Mesenchymal stem cell (in vitro differentiated cells and primary cell): ENCODE measurements around the gene MIER2.

ENCODE experiments used
- DNase-seq: peaks from one replicate; pipeline ENCODE4 v3.0.0-alpha.2; 2013
- H2AFZ ChIP-seq: one replicate; pipeline ENCODE4 v1.6.1; 2013; ENCODE audit warnings: low read depth, mild to moderate bottlenecking, control low read depth, inconsistent platforms, low read length, moderate library complexity
- H2AK5ac ChIP-seq: 2 replicates; pipeline ENCODE4 v1.6.1; 2013; ENCODE audit warnings: low read length, moderate library complexity, mild to moderate bottlenecking, inconsistent platforms; ENCODE audit not compliant: severe bottlenecking
- H2BK120ac ChIP-seq: one replicate; pipeline ENCODE4 v1.6.1; 2013; ENCODE audit warnings: low read depth, mild to moderate bottlenecking, inconsistent platforms, low read length, moderate library complexity
- H2BK12ac ChIP-seq, 2 experiments: one replicate each; pipeline ENCODE4 v1.6.1; 2013; ENCODE audit warnings: inconsistent platforms in 2 of 2, low read length in 2 of 2, mild to moderate bottlenecking in 2 of 2, moderate library complexity in 2 of 2, control low read depth in 1 of 2
- H2BK15ac ChIP-seq: one replicate; pipeline ENCODE4 v1.6.1; 2013; ENCODE audit warnings: mild to moderate bottlenecking, low read depth, inconsistent platforms; ENCODE audit not compliant: poor library complexity, severe bottlenecking
- H2BK5ac ChIP-seq: 2 replicates; pipeline ENCODE4 v1.6.1; 2013; ENCODE audit warnings: low read depth, mild to moderate bottlenecking, low read length, control low read depth, inconsistent platforms; ENCODE audit not compliant: poor library complexity, severe bottlenecking
- H3K14ac ChIP-seq, 2 experiments: one replicate each; pipeline ENCODE4 v1.6.1; 2013; ENCODE audit warnings: inconsistent platforms in 2 of 2, low read length in 2 of 2, control low read depth in 1 of 2, mild to moderate bottlenecking in 1 of 2, moderate library complexity in 1 of 2
- H3K18ac ChIP-seq, 2 experiments: one replicate each; pipeline ENCODE4 v1.6.1; 2013; ENCODE audit warnings: inconsistent platforms in 2 of 2, low read length in 2 of 2, control low read depth in 1 of 2, low read depth in 1 of 2, mild to moderate bottlenecking in 1 of 2
- H3K23ac ChIP-seq, 2 experiments: one replicate each; pipeline ENCODE4 v1.6.1; 2013; ENCODE audit warnings: inconsistent platforms in 2 of 2, low read length in 2 of 2, mild to moderate bottlenecking in 2 of 2, moderate library complexity in 2 of 2, control low read depth in 1 of 2
- H3K27ac ChIP-seq: 2 replicates; pipeline ENCODE4 v1.5.1; 2013; ENCODE audit warnings: mild to moderate bottlenecking, moderate library complexity, low read length, control low read depth, inconsistent platforms; ENCODE audit not compliant: poor library complexity, severe bottlenecking
- H3K27me3 ChIP-seq, 2 experiments: 2 replicates each; pipeline versions ENCODE4 v1.6.1 to v1.7.0; 2013; ENCODE audit warnings: low read length in 2 of 2, mild to moderate bottlenecking in 2 of 2, moderate library complexity in 2 of 2, control low read depth in 1 of 2, inconsistent platforms in 1 of 2; ENCODE audit not compliant: control insufficient read depth in 1 of 2, insufficient read depth in 1 of 2
- H3K36me3 ChIP-seq, 2 experiments: 2 replicates each; pipeline versions ENCODE4 v1.6.1 to v1.7.0; 2013; ENCODE audit warnings: low read length in 2 of 2, control low read depth in 1 of 2, inconsistent platforms in 1 of 2, low read depth in 1 of 2, mild to moderate bottlenecking in 1 of 2; ENCODE audit not compliant: insufficient read depth in 2 of 2, control insufficient read depth in 1 of 2
- H3K4ac ChIP-seq, 2 experiments: one replicate each; pipeline ENCODE4 v1.6.1; 2013; ENCODE audit warnings: inconsistent platforms in 2 of 2, low read length in 2 of 2, mild to moderate bottlenecking in 2 of 2, moderate library complexity in 2 of 2, control low read depth in 1 of 2, low read depth in 1 of 2
- H3K4me1 ChIP-seq: 2 replicates; pipeline ENCODE4 v1.6.1; 2013; ENCODE audit warnings: low read depth, low read length, control low read depth; ENCODE audit not compliant: control insufficient read depth, insufficient read depth
- H3K4me2 ChIP-seq: 2 replicates; pipeline ENCODE4 v1.6.1; 2013; ENCODE audit warnings: low read length, mild to moderate bottlenecking, inconsistent platforms; ENCODE audit not compliant: poor library complexity, severe bottlenecking
- H3K4me3 ChIP-seq, 2 experiments: 2 replicates each; pipeline versions ENCODE4 v1.5.1 to v1.7.0; 2013; ENCODE audit warnings: low read length in 2 of 2, mild to moderate bottlenecking in 2 of 2, control low read depth in 1 of 2, low read depth in 1 of 2; ENCODE audit not compliant: insufficient read depth in 1 of 2
- H3K79me1 ChIP-seq: replicated peaks from 2 replicates; pipeline ENCODE4 v1.6.1; 2013; ENCODE audit warnings: mild to moderate bottlenecking, control low read depth, low read length, inconsistent platforms; ENCODE audit not compliant: poor library complexity, severe bottlenecking
- H3K9ac ChIP-seq: 2 replicates; pipeline ENCODE4 v1.7.0; 2013; ENCODE audit warnings: mild to moderate bottlenecking, low read length, moderate library complexity
- H3K9me3 ChIP-seq: 2 replicates; pipeline ENCODE4 v1.7.0; 2013; ENCODE audit warnings: mild to moderate bottlenecking, low read length; ENCODE audit not compliant: control insufficient read depth
- H4K8ac ChIP-seq: one replicate; pipeline ENCODE4 v1.6.1; 2013; ENCODE audit warnings: inconsistent platforms, mild to moderate bottlenecking, low read length, moderate library complexity
- H4K91ac ChIP-seq: one replicate; pipeline ENCODE4 v1.6.1; 2013; ENCODE audit warnings: mild to moderate bottlenecking, low read length, inconsistent platforms
- WGBS: methylation state at CpG from one replicate; pipeline ENCODE4 v1.1.7; 2013; ENCODE audit warnings: mixed read lengths; 5-methylcytosine and 5-hydroxymethylcytosine counted together

MIER2 gene

DNA sequence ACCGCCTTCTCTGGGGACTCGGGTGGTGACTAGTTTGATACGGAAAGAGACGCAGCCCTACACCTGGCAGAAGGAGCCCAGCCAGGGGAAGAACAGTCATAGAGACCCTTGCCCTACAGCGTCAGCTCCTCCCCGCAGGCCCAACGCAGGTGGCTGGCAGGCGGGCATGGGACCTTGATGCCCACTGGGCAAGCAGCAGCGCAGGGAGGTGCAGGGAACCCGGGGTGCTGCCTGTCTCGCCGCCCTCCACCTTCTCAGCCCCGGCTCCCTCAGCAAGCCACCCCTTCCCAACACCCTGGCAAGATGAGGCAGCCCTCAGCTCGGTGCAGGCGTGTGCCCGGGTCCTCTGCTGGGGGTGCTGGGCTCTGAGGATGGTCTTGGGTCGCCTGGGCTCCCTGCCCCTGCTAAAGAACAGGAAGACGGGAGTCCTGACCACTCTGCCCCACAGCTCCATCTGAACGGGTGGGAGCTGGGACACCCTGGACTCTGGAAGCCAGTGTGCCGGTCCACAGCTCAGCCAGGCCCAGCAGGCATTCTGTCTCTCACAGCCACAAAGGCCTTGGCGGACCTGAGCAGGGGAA lies 9.0 kb downstream of the MIER2 start:
- Histone ChIP-seq H3K23ac (no peak overlapping the region), H3K27me3 (no peaks in the 10 kb centered on the region), H3K4me3 (peak overlapping the region in 1 of 2 experiments; percentile 41), H3K9me3 (no peaks in the 10 kb centered on the region), H2BK15ac (no peak overlapping the region), H2BK120ac (no peak overlapping the region), H3K9ac (peak overlapping the region; percentile 60), H3K36me3 (peaks cover 37 to 39% of the 10 kb centered on the region in 2 experiments), H3K79me1 (peaks cover 17% of the 10 kb centered on the region), H4K8ac (peak overlapping the region; percentile 7), H3K14ac (no peak overlapping the region), H4K91ac (no peak overlapping the region), H3K4me1 (peaks cover 27% of the 10 kb centered on the region), H3K4ac (no peak overlapping the region), H2BK12ac (no peak overlapping the region), H2AFZ (no peak overlapping the region), H2BK5ac (no peak overlapping the region), H3K27ac (no peak overlapping the region), H3K18ac (no peak overlapping the region), H3K4me2 (no peak overlapping the region), H2AK5ac (no peak overlapping the region)
- WGBS = 96% methylated on average over 21 of the region's 21 CpGs
- DNase-seq = no peak

DNA sequence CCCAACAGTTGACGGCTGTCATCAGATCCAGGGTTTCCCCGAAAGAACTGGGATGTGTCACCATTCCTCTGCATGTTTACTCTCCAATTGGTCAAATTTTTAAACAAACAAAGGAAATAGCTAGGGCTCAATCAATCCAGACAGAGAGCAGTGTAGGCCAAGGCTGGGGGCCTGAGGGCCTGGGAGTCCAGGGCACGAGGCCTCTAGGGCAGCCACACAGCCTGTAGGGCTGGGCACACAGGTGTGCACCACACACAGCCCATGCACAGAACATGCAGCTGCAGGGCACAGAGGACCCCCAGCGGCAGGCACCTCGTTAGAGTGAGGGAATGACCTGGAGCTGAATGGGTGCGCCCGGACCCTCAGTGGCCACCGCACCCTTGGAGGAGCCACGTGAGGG lies 9.5 kb downstream of the MIER2 start:
- Histone ChIP-seq H4K91ac (no peak overlapping the region), H3K79me1 (peaks cover 19% of the 10 kb centered on the region), H2BK5ac (no peak overlapping the region), H3K27ac (no peak overlapping the region), H3K4ac (no peak overlapping the region), H3K23ac (peak overlapping the region in 1 of 2 experiments; percentile 14), H2AK5ac (no peak overlapping the region), H3K14ac (no peak overlapping the region), H2BK120ac (no peak overlapping the region), H3K36me3 (peaks cover 36 to 38% of the 10 kb centered on the region in 2 experiments), H3K4me3 (no peak overlapping the region), H3K27me3 (no peaks in the 10 kb centered on the region), H2BK15ac (no peak overlapping the region), H3K4me2 (no peak overlapping the region), H3K9me3 (no peaks in the 10 kb centered on the region), H4K8ac (no peak overlapping the region), H2AFZ (no peak overlapping the region), H2BK12ac (no peak overlapping the region), H3K18ac (no peak overlapping the region), H3K4me1 (peaks cover 25% of the 10 kb centered on the region), H3K9ac (no peak overlapping the region)
- 90% methylated on average over 9 of the region's 9 CpGs for WGBS
- no peak for DNase-seq

DNA sequence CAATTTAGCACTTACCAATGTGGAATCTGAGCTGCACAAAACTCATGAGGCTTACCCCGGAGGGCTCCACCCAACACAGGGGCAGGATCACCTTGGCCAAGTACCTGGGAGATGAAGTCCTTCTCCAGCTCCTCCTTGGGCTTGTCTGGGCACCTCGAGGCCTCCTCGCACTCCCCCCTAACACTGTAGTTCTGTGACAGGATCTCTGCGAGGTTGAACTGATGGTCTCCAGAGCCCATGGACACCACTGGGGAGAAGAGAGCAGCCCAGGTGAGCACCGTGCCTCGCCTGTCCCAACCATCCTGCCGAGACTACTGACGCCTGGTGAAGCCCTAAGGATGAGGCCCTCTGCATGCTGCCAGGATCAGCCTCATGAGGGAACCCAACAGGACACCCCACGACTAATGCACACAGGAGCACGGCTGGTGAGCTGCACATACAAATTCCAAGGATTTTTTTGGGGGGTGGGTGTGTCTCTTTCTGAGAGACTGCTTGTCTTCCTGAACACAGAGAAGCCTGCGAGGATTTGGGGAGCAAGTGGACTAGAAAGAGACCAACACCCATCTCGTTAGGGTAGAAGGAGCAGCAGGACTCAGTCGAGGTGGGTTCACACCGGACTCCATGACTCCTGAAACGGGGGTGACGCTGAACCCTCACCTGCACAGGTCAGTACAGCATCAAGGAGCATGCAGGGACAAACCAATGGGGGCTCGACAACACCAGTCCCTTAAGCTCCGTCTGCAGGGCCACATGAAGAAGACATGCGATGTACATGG lies 10.1 kb downstream of the MIER2 start:
- no peak overlapping the region for H3K4ac ChIP-seq
- H2AFZ ChIP-seq = no peak overlapping the region
- H2BK15ac ChIP-seq = no peak overlapping the region
- H2BK12ac ChIP-seq = no peak overlapping the region
- H2BK5ac ChIP-seq = no peak overlapping the region
- H3K4me3 ChIP-seq = no peak overlapping the region
- H3K27me3 ChIP-seq = no peaks in the 10 kb centered on the region
- no peak overlapping the region for H3K27ac ChIP-seq
- H3K9me3 ChIP-seq = no peaks in the 10 kb centered on the region
- H4K8ac ChIP-seq = no peak overlapping the region
- no peak overlapping the region for H3K14ac ChIP-seq
- no peak overlapping the region for H2AK5ac ChIP-seq
- H2BK120ac ChIP-seq = no peak overlapping the region
- no peak overlapping the region for H4K91ac ChIP-seq
- no peak for DNase-seq
- peaks cover 22% of the 10 kb centered on the region for H3K4me1 ChIP-seq
- H3K18ac ChIP-seq = no peak overlapping the region
- no peak overlapping the region for H3K4me2 ChIP-seq
- H3K79me1 ChIP-seq = peaks cover 19% of the 10 kb centered on the region
- no peak overlapping the region for H3K23ac ChIP-seq
- WGBS = 95% methylated on average over 19 of the region's 19 CpGs
- no peak overlapping the region for H3K9ac ChIP-seq
- H3K36me3 ChIP-seq = peaks cover 36 to 42% of the 10 kb centered on the region in 2 experiments

DNA sequence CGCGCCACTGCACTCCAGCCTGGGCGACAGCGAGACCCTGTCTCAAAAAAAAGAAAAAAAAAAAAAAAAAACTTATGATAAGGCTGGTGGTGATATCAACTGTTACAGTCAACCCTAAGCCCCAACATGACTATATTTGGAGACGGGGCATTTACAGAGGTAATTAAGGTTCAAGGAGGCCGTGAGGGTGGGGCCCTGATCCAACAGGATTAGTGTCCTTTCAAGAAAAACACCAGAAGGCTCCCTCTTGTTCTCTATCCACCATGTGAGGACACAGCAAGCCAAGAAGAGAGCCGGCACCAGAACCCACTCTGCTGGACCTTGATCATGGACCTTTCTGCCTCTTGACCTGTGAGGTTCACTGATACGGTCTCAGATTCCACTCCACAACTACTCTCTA lies 14.1 kb downstream of the MIER2 start:
- no peak overlapping the region for H3K4ac ChIP-seq
- H2BK120ac ChIP-seq = no peak overlapping the region
- H2BK12ac ChIP-seq = no peak overlapping the region
- H3K27ac ChIP-seq = no peak overlapping the region
- no peak overlapping the region for H4K91ac ChIP-seq
- H2BK5ac ChIP-seq = no peak overlapping the region
- no peak overlapping the region for H3K14ac ChIP-seq
- no peak overlapping the region for H3K23ac ChIP-seq
- no peak overlapping the region for H3K4me3 ChIP-seq
- peaks cover 13% of the 10 kb centered on the region for H3K4me1 ChIP-seq
- peaks cover 71 to 72% of the 10 kb centered on the region in 2 experiments for H3K36me3 ChIP-seq
- H2BK15ac ChIP-seq = no peak overlapping the region
- no peak overlapping the region for H3K4me2 ChIP-seq
- peaks cover 18% of the 10 kb centered on the region for H3K9me3 ChIP-seq
- H3K79me1 ChIP-seq = peaks cover 52% of the 10 kb centered on the region
- no peak overlapping the region for H2AK5ac ChIP-seq
- no peak overlapping the region for H3K9ac ChIP-seq
- 98% methylated on average over 4 of the region's 8 CpGs for WGBS
- no peak overlapping the region for H2AFZ ChIP-seq
- H3K27me3 ChIP-seq = no peaks in the 10 kb centered on the region
- no peak for DNase-seq
- H4K8ac ChIP-seq = no peak overlapping the region
- no peak overlapping the region for H3K18ac ChIP-seq
